Activated T-helper 1 cell treated with Interleukin-2 at 50 U/mL for 16 hours (primary cell): ENCODE measurements around the gene TTLL12.

ENCODE experiments used
- DNase-seq: peaks from one replicate; pipeline ENCODE4 v3.0.0-alpha.2; 2020; ENCODE audit warnings: low read depth

The TTLL12 gene

DNA sequence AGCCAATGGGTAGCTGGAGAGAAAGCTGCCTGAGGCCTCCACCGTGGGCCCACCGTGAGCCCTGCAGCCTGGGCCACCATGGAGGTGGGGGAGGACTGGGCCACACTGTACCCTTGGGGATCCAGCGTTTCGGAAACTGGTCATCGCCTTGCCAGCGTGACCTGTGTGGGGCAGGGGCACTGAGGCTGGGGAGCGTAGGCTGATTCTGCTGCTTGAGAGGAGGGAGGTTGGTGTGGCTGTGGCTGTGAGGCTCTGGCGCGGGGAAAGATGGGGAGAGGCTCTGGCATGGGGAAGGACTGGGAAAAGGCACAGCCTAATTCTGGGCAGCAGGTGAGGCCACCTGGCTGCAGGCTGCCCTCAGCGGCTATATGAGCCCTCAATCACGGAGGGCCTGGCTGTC lies 12.6 kb upstream of the TTLL12 start:
- DNase-seq = no peak

DNA sequence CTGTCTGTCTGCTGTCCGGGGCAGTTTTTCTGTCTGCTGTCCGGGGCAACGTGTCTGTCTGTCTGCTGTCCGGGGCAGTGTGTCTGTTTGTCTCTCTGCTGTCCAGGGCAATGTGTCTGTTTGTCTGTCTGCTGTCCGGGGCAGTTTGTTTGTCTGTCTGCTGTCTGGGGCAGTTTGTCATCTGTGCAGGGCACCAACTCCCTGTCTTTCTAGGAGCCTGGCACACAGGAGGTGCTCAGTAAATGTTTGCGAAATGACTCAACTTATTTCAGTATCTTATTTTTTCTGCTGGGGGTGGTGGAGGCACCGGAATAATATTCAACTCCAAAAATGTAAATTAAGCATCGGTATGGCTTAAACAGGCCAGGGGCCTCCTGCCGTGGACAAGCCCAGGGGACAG lies 12.0 kb upstream of the TTLL12 start:
- DNase-seq = no peak

DNA sequence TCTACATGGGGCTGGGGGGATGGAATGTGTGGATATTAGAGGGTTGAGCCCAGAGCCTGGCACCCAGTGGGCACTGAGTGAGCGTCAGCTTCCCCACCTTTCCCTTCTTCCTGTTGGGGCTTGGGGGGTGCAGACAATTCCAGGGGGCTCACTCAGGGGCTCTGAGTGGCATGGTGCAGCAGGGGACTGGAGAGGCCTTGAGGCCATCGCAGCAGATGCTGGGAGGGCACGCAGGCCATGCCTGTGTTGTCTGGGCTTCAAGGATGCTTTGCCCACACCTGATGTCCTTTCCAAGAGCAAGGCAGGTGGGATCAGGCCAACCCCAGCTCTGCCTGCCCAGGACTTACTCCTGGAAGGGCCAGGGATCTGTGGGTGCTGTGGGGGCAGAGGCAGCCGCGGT lies 11.2 kb upstream of the TTLL12 start:
- DNase-seq = no peak

DNA sequence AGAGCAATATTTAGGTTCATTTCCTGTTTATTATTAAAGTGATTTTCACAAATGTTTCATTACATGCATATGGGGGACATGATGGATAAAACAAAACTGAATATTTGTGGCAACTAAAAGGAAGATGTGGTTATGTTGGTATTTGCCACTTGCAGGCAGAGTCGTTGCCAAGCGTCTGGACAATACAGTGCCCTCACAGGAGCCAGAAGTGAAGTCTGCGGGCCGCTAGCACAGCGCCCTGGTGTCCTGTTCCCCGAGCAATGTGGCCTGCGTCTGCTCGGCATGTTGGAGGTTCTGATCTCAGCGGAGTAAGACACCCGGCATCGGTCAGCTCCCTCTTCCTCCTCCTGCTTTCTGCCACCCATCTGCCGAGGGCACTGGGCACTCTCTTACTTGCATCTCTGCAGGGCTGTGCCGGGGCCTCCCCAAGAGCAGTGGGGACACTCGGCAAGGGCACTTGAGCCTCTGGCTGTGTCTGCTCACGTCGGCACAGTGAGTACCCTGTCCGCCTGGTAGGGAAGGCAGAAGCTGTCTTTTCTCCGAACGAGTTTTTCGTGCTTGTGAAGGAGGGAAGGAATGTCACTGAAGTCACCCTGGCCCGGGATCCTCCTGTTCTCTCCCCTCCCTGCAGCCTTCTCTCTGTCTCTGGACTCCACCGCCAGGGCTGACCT lies 10.5 kb upstream of the TTLL12 start:
- DNase-seq = no peak

DNA sequence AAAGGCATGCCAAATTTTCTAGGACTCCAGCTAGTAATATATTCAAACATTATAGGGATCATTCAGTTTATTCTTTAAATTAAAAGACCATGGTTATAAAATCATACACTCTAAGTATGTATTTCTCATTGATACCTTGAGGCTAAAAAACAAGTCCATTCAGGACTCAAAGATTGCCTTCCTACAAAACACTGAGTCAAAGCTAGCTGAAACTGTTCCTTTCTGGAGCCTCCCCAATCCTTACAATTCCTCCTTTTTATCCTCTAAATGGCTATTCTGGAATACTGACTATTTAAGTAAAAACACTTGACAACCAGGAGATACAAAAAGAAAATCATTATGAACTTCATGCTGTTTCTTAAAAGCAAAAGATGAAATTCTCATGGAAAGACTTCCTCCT lies 4.9 kb upstream of the TTLL12 start:
- DNase-seq = no peak

DNA sequence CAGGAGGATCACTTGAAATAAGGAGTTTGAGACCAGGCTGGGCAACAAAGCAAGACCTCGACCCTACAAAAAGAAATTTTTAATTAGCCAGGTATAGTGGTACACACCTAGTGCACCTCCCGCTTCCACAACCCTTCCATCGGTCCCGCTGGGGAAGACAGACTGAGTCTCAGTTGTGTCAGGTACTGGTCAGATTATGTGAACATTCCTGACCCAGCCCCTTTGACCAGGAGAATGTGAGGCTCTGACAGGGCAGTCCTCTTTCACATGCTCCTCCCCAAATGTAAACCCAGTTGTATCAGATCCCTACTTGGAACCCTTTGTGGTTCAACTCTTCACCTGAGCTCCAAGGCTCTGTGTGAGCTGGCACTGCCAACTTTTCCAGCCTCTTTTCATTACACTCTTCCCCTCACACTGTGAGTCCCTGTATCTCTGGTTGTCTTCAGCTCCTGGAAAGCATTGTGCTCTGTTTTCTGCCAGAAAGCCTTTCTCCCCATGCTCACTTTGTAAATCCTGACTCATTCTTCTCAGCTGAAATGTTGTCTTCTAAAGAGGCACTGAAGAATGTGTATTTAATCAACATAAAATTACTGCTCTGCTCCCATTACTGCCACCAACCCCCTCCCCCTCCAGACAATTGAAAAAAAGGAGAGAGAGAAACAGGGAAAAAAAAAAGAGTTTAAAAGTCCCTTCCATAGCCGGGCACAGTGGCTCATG lies 2.1 kb upstream of the TTLL12 start:
- no peak for DNase-seq

DNA sequence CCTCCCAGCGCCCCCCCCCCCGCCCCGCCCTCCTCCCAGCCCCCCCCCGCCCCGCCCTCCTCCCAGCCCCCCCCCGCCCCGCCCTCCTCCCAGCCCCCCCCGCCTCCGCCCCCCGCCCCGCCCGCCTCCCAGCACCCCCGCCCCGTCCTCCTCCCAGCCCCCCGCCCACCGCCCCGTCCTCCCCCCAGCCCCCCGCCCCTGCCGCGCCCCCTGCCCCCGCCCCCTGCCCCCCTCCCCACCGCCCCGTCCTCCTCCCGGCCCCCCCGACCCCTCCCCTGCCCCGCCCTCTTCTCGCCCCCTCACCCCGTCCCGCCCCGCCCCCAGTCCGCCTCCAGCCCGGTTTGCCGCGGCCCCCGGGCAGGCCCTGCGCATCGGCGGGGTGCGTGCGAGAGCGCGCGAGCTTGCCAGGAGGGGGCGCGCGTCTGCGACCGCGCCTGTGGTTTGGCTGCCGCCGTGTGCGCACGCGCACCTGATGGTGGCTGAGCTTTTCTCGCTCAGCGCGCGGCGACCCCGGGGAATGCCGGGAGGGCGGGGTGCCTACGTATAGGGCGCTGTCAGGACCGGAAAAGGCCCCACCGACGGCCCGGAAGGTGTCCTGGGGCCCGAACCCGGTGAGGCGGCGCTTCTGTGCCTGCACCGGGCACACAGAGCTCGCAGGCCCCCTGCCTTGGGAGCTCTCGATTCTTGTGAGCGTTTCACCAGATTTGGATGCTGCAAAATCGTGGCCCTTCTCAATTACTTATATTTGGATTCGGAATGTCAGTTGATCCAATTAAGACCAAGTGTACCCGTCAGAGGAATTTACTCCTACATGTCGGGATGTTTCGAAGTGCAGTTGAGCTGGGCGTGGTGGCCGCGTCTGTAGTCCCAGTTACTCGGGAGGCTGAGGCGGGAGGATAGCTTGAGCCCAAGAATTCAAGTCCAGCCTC lies 501 bp upstream of the TTLL12 start:
- DNase-seq = peak; percentile 97

DNA sequence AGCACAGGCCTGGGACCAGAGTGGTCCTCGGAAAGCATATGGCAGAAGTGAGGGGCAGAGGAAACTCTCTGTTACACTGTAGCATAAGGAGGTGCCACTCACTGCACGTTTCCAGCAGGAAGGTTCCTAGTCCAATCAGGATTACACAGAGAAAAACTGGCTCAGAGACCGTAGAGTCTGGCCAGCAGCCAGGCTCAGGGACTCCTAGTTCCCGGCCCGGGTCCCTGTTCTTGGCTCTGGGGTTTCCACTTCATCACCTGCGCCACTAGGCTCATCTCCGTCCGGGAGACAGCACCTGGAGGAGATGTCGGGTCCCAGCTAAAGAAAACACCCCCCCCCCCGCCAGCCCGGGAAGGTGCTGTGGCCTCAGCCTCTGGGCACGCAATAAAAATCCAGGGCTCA lies 1.1 kb downstream of the TTLL12 start:
- DNase-seq = no peak

DNA sequence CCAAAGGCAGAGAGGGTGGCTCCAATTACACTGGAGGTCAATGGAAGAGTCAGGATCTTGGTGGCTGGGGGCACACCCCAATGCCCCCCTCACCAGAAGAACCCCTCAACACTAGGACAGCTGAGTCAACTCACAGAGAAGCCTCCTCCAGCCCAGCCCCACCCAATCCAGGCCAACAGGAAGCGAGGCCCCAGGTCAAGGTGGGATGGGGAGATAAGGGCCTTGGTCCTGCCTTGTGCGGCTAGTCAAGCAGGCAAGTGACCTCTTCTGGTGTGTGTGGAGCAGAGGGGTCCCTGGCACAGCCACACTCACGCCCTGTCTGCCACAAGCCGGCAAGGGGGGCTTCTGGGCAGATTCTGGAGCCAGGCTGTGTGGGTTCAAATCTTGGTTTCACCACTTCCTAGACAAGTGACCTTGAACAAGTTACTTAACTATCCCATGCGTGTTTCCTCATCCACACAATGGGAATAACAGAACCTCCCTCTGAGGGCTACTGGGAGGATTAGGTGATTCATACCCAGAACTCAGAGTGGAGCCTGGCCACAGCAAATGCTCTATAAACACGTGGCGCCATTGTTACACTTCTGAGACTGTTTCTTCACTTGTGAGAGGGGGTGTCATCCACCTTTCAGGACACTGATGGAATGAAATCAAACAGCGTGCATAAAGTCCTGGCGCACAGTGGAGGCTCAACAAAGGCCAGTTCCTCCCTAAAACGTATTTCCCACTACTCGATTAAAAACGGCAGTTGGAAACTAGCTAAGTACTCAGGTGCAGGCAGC lies 3.2 kb downstream of the TTLL12 start:
- DNase-seq = no peak

DNA sequence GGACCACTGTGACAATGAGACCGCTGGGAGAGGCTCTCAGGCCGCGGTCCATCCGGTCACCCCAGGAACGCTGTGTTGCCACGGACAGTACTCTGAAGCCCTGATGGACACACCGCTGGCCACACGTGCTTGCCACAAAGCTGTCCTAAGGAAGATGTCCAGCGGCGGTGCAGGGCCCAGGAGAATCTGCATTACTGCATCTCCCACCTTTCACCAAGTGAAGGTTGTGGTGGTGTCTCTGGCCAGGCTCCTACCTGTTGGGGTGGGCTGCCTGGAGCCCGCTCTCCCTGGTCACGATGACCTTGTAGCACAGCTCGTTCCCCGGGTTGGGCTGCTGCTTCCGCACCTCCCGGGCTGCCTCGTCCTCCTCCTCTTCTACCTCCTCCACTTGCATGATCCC lies 4.2 kb downstream of the TTLL12 start:
- no peak for DNase-seq

DNA sequence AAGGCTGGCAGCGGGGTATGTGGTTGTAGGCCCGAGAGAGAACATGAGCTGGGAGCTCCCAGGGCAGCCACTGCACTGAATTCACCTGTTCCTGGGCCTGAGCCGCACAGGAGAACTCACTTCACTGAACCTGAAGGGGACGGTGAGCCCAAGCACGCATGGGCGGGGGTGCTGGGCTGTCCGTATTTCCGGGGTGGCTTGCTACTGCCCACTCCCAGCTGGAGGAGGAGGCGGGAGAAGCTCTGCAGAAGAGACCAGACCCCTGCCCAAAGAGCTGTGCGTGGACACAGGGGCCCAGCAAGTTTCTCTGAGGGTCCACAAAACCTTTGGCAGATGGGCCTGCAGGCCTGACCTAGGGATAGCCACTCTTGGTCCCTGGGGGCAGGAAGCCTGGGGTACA lies 4.8 kb downstream of the TTLL12 start:
- no peak for DNase-seq

DNA sequence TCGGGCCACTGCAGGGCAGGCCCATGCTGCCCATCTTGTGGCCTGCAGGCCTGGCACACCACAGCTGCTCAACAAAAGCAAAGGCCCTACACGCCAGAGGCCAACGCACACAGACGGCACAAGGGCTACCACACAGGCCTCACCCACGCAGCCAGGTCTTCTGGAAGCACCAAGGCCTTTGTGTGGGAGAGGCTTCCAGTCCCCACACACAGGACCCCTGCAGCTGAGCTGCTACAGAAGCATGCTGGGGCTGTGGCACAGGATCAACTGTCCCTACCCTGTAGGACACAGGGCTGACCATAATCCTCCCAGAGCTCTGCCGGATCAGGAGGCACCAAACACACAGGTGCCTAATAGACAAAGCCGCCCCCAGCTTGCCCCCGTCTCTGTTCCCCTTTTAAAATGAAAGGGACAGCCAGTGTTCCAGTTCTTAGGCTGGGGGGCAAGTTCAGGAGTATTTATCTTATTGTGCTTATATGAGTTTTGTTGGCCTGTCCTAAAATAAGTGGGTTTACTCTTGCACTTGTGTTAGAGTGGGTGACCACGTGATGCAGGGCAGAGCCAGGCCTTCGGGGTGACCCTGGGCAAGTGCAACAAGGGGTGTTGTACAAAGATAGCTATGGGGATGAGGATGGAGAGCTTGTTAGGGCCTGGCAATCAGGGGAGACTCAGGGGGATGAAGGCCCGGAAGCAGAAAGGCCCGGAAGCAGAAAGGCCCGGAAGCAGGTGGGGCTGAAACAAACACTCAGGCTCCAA lies 5.4 kb downstream of the TTLL12 start:
- no peak for DNase-seq

DNA sequence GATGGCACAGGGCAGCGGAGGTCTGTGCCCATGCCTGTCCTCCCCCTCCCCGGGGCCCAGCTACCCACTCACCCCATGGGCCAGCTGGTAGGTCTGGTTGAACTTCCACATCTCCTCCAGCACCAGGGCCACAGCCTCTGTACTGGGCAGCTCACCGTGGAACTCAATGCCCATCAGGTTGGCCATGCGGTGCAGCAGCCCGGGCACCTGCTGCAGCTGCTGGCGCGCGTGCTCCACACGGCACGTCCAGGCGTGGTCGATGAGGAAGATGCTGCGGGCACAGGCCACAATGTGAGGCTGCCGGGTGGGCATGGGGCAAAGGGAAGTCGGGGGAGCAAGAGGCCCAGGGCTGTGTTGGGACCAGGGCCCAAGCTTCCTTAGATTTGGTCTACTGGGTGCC lies 6.3 kb downstream of the TTLL12 start:
- no peak for DNase-seq

DNA sequence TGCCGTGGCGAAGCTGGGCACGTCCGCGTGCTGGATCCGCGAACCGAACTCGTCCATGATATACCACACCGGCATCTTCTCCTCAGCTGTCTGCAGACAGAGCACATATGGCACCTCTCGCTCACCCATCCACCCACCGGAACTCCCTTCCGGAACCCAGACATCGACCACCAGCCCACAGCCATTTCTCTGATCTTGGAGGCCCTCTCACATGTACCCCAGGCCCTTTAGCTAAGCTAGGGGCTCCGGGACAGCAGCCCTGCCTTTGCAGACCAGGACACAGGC lies 7.1 kb downstream of the TTLL12 start:
- no peak for DNase-seq

DNA sequence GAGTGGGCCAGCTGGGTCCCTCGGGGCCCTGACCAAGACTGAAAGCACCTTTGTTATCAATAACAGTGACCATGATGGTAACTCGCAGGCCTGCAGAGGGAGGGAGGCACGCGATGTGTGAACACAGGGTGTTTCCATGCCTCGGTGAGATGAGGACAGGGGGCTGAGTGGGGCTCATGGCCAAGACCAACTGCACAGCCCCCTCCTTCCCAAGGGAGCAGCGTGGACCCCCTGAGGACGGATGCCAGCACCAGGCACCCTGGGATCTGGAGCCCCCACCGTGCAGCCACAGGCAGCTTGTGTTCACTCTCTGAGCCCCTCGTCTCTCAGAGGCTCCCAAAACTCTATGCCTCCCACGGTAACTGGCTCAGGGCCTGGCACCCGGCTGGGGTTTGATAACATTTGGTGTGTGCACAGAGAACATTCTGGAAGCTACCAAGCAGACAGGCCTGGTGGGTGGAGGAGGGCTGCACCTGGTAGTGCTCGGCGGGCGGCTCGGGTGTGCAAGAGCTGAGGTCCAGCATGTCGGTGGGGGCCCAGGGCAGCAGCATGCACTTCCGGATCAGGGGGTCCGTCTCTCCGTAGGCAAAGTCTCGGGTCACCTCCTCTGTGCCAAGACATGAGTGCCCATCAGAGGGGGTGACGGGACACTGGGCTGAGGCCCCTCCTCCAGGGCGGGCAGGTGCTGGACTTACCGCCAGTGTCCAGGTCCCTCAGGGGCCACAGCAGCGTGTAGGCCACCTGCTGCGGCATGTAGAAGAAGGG lies 7.6 kb downstream of the TTLL12 start:
- no peak for DNase-seq

DNA sequence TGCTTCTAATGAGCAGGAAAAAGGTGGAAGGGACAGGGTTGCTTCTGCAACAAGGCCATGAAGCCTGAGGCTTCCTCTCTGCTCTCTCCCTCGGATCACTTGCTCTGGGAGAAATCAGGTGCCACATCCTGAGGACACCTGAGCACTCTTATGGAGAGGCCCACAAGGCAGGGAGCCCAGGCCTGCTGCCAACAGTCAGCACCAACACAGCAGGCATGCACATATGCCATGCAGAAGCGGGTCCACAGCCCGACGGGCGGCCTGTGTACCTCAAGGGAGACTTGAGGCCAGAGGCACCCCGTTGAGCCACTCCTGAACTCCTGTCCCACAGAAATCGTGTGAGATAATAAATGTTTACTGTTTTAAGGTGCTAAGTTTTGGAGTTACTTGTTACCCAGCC lies 9.5 kb downstream of the TTLL12 start:
- no peak for DNase-seq

DNA sequence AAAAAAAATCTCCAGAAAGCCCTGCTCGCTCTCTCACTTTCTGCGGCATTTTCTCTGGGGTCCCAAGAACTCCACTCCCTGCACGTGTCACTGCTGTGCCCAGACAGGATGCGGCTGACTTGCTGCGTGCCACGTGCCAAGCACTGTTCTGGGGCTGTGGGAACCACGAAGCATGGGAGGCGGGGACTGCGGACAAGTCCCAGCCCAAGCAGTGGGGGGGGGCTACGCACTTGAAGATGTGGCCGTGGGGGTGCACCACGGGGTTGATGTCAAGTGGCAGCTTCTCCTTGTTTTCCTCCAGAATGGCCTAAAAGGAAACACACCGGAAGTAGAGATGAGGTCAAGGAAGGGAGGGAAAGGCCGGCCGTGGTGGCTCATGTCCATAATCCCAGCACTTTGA lies 10.8 kb downstream of the TTLL12 start:
- no peak for DNase-seq

DNA sequence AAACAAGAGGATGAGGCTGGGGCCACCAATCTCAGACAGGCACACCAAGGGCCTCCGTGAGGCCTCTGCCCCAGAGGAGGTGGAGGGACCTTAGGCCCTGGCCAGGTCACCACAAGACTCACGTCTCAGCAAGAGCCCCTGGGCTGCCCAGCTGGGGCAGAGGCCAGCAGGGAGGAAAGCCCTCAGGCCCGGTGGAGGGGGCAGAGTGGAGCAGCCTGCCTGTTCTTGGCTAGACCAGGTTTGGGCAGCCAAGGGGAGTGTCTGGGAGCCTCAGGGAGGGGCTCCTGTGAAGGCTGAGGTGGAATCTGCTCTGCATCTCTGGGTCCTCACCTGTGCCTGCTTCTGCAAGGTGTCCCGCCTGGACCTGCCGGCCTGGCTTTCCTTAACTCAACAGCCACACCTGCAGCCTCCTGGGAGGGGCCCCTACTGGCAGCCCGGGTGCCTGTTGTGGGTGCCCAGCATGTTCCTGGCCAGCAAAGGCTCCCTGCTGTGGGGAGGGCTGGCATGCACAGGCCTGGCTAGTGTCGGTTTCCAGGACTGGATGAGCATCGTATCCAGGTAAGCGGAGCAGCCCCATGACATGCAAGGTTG lies 11.9 kb downstream of the TTLL12 start:
- DNase-seq = no peak

DNA sequence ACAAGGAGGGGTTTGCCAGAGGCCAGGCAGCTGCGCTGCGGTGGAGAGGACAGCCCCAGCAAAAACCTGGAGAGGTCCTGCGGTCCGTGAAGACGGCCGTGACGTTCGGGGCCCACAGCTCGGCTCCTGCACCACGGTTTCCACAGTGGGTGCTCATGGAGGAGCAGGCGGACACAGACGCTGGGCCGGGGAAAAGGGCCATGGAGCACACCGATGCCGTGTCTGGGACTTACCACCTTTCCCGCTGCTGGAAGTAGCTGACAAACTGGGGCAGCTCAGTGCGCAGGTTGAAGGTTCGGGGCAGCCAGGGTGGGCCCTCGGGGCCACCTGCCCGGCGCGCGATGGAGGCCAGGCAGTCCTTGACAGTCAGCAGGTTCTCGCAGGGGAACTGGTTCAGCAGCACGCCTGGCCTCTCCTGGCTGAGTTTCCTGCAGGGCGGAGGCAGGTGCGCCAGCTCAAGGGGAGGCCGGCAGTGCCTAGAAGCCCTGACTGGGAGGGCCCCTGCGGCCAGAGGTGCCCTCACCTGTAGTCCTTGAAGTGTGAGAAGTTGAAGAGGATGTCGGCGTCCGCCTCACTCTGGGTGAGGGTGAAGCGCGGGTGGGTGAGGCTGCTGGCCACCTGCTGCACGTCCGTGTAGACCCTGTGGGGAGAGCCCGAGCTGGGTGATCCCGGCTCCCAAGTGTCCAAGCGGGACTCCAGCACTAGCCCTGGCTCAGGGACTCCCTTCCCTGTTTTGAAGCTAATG lies 12.8 kb downstream of the TTLL12 start:
- DNase-seq = no peak

DNA sequence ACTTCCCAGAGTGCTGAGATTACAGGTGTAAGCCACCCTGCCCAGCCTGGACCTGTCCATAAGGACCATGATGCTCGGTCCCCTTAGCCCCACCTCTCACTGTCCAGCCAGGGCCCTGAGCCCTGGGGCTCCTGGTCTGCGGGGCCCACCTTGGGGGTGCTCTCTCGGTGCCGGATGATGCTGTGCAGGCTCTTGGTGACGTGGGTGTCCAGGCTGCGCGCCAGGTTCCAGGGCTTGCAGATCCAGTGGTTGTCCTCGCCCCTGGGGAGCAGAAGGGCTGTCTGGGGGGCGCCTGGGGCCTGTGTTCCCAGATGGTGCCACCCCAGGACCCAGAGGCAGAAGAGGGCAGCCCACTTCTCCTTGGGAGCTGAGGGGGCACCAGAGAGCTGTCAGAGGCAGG lies 13.4 kb downstream of the TTLL12 start:
- no peak for DNase-seq
